ENCODE results near the gene TM9SF1. TPM values are rescaled to one million over a fixed set of nuclear protein-coding genes. Genes with fewer than 3 reads are reported as not detected.

The TM9SF1 gene
- total RNA-seq, 1 donor from 2014 or later = 30.8 TPM

DNA sequence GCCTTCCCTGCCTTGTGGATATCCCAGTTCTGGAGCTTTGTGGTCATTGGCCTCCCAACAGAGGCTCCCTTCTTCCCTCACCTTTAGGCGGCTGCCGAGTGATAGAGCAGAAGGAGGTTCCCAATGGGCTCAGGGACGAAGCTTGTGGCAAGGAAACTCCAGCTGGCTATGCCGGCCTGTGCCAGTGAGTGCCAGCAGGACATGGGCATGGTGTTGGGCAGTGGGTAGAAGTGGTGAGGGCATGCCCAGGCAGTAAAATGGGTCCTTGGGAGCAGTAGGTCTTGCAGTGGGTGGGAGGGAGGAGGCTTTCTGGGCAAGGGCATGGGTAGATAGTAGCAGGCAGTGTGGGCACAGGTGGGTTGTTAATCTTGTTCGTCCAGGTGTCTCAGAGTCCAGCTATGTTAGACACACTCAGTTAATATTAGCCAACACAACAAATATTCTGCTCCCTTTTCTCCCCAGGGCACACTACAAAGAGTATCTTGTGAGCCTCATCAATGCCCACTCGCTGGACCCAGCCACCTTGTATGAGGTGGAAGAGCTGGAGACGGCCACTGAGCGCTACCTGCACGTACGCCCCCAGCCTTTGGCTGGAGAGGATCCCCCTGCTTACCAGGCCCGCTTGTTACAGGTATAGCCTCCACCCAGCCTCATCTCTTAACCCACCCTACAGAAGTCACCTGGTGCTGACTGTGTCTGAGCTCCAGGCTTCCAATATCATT, 35.3 kb downstream of the TM9SF1 start:
- peaks cover 35% of the 10 kb centered on the region for H3K4me1 Mint-ChIP-seq (ENCODE audit: low read depth)
- no peaks in the 10 kb centered on the region for H3K27me3 Mint-ChIP-seq (ENCODE audit: low read depth)
- H3K27ac Mint-ChIP-seq = peak overlapping the region; percentile 97
- no peaks in the 10 kb centered on the region for H3K9me3 Mint-ChIP-seq
- H3K36me3 Mint-ChIP-seq (ENCODE audit: low read depth) = peaks cover 86% of the 10 kb centered on the region
- no peak for DNase-seq (ENCODE audit: low spot score)
- no peak overlapping the region for H3K4me3 Mint-ChIP-seq (ENCODE audit: low read depth)
- intact Hi-C loops (cut with micrococcal nuclease) = loop anchor here (2.0 to 5.0 kb wide), 2 partner anchors 103 to 145 kb away; no protein-coding TSS in a partner anchor

DNA sequence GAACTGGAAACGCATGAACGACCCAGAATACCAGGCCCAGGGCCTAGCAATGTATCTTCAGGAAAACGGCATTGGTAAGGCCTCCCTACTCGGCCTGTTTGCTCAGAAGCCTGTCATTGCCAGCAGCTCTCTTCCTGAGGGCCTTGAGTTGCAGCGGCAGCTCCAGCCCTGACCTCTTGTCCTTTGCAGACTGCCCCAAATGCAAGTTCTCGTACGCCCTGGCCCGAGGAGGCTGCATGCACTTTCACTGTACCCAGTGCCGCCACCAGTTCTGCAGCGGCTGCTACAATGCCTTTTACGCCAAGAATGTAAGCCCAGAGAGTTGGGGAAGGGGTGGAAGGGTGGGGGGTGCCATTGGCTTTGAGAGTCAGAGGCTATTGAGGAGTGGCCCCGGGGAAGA, 37.9 kb downstream of the TM9SF1 start:
- H3K36me3 Mint-ChIP-seq (ENCODE audit: low read depth) = peaks cover 74% of the 10 kb centered on the region
- peaks cover 21% of the 10 kb centered on the region for H3K4me1 Mint-ChIP-seq (ENCODE audit: low read depth)
- intact Hi-C loops (cut with micrococcal nuclease) = no loop called here
- no peaks in the 10 kb centered on the region for H3K27me3 Mint-ChIP-seq (ENCODE audit: low read depth)
- H3K9me3 Mint-ChIP-seq = no peaks in the 10 kb centered on the region
- H3K4me3 Mint-ChIP-seq (ENCODE audit: low read depth) = no peak overlapping the region
- H3K27ac Mint-ChIP-seq = no peak overlapping the region
- no peak for DNase-seq (ENCODE audit: low spot score)

DNA sequence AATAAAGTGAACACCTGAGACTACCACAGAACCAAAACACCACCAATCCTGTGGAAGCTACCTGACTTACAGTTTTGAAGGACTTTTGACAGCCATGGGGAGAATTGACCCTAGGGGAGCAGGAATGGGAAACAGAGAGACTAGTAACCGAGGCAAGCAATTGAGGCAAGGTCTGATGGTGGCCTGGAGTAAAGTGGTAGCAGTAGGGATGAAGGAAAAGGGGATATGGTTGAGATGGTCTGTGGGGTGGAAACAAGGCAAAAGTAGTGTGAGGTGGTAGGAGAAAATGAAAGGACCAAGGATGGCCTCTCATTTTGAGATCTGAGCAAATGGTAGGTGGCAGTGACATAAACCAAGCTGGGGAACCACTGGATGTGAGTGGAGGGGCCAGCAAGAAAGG, 38.4 kb downstream of the TM9SF1 start:
- peaks cover 74% of the 10 kb centered on the region for H3K36me3 Mint-ChIP-seq (ENCODE audit: low read depth)
- no peak for DNase-seq (ENCODE audit: low spot score)
- H3K27me3 Mint-ChIP-seq (ENCODE audit: low read depth) = no peaks in the 10 kb centered on the region
- intact Hi-C loops (cut with micrococcal nuclease) = no loop called here
- no peak overlapping the region for H3K4me3 Mint-ChIP-seq (ENCODE audit: low read depth)
- no peak overlapping the region for H3K27ac Mint-ChIP-seq
- H3K4me1 Mint-ChIP-seq (ENCODE audit: low read depth) = peaks cover 16% of the 10 kb centered on the region
- H3K9me3 Mint-ChIP-seq = no peaks in the 10 kb centered on the region

DNA sequence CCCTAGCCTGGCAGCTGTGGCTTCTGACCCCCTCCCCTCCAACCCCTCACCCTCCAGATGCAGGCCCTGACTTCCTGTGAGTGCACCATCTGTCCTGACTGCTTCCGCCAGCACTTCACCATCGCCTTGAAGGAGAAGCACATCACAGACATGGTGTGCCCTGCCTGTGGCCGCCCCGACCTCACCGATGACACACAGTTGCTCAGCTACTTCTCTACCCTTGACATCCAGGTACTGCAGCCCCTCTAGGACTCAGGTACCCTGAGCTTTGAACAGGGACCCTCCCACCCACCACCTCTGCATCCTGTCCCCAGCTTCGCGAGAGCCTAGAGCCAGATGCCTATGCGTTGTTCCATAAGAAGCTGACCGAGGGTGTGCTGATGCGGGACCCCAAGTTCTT, 40.1 kb downstream of the TM9SF1 start:
- intact Hi-C loops (cut with micrococcal nuclease) = no loop called here
- Mint-ChIP-seq H3K27me3 (ENCODE audit: low read depth) (no peaks in the 10 kb centered on the region), H3K9me3 (no peaks in the 10 kb centered on the region), H3K27ac (no peak overlapping the region), H3K4me1 (ENCODE audit: low read depth) (peaks cover 13% of the 10 kb centered on the region), H3K36me3 (ENCODE audit: low read depth) (peaks cover 76% of the 10 kb centered on the region), H3K4me3 (ENCODE audit: low read depth) (no peak overlapping the region)
- no peak for DNase-seq (ENCODE audit: low spot score)

DNA sequence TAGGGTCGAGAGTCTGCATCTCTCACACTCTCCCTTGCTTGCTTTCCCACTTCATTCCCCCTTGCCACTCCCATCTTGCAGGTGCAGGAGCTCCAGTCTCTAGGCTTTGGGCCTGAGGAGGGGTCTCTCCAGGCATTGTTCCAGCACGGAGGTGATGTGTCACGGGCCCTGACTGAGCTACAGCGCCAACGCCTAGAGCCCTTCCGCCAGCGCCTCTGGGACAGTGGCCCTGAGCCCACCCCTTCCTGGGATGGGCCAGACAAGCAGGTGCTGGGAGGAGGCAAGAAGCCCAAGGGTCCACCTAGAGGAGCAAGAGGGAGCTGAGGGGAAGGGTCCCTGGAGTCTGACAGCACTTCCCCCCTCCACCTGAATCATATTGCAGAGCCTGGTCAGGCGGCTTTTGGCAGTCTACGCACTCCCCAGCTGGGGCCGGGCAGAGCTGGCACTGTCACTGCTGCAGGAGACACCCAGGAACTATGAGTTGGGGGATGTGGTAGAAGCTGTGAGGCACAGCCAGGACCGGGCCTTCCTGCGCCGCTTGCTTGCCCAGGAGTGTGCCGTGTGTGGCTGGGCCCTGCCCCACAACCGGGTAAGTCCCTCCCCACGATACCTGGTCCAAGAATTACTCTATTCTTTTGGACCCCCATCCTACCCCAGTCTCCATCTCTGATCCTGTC, 43.7 kb downstream of the TM9SF1 start:
- DNase-seq (ENCODE audit: low spot score) = no peak
- intact Hi-C loops (cut with micrococcal nuclease) = no loop called here
- H3K9me3 Mint-ChIP-seq = no peaks in the 10 kb centered on the region
- H3K36me3 Mint-ChIP-seq (ENCODE audit: low read depth) = peaks cover 73% of the 10 kb centered on the region
- peaks cover 19% of the 10 kb centered on the region for H3K4me1 Mint-ChIP-seq (ENCODE audit: low read depth)
- H3K4me3 Mint-ChIP-seq (ENCODE audit: low read depth) = no peak overlapping the region
- H3K27ac Mint-ChIP-seq = no peak overlapping the region
- no peaks in the 10 kb centered on the region for H3K27me3 Mint-ChIP-seq (ENCODE audit: low read depth)

DNA sequence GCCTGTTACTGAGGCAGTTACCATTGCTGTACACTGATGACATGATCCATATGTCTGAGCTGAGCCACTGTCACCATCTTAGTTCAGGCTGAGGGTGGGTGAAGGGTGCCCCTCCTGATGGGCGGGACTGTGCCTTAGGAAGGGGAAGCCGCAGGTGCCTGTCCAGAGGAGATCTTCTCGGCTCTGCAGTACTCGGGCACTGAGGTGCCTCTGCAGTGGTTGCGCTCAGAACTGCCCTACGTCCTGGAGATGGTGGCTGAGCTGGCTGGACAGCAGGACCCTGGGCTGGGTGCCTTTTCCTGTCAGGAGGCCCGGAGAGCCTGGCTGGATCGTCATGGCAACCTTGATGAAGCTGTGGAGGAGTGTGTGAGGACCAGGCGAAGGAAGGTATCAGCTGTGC, 44.2 kb downstream of the TM9SF1 start:
- H3K9me3 Mint-ChIP-seq = no peaks in the 10 kb centered on the region
- no peak overlapping the region for H3K4me3 Mint-ChIP-seq (ENCODE audit: low read depth)
- no peaks in the 10 kb centered on the region for H3K27me3 Mint-ChIP-seq (ENCODE audit: low read depth)
- peaks cover 73% of the 10 kb centered on the region for H3K36me3 Mint-ChIP-seq (ENCODE audit: low read depth)
- H3K4me1 Mint-ChIP-seq (ENCODE audit: low read depth) = peaks cover 19% of the 10 kb centered on the region
- intact Hi-C loops (cut with micrococcal nuclease) = no loop called here
- no peak overlapping the region for H3K27ac Mint-ChIP-seq
- no peak for DNase-seq (ENCODE audit: low spot score)

DNA sequence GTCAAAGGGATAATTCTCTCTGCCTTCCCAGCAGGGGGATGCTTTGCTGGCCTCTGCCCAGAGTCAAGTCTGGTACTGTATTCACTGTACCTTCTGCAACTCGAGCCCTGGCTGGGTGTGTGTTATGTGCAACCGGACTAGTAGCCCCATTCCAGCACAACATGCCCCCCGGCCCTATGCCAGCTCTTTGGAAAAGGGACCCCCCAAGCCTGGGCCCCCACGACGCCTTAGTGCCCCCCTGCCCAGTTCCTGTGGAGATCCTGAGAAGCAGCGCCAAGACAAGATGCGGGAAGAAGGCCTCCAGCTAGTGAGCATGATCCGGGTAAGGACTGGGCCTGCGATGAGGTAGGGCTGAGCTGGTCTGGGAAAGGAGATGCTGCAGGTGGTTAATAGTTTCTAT, 44.7 kb downstream of the TM9SF1 start:
- Mint-ChIP-seq H3K4me1 (ENCODE audit: low read depth) (peaks cover 20% of the 10 kb centered on the region), H3K9me3 (no peaks in the 10 kb centered on the region), H3K27me3 (ENCODE audit: low read depth) (no peaks in the 10 kb centered on the region), H3K27ac (peak overlapping the region; percentile 28), H3K4me3 (ENCODE audit: low read depth) (peak overlapping the region; percentile 33), H3K36me3 (ENCODE audit: low read depth) (peaks cover 73% of the 10 kb centered on the region)
- intact Hi-C loops (cut with micrococcal nuclease) = no loop called here
- no peak for DNase-seq (ENCODE audit: low spot score)

DNA sequence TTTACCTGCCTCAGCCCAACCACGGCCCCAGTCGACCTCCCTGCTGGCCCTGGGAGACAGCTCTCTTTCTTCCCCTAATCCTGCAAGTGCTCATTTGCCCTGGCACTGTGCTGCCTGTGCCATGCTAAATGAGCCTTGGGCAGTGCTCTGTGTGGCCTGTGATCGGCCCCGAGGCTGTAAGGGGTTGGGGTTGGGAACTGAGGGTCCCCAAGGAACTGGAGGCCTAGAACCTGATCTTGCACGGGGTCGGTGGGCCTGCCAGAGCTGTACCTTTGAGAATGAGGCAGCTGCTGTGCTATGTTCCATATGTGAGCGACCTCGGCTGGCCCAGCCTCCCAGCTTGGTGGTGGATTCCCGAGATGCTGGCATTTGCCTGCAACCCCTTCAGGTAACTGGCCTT, 45.2 kb downstream of the TM9SF1 start:
- no peak overlapping the region for H3K27ac Mint-ChIP-seq
- H3K4me3 Mint-ChIP-seq (ENCODE audit: low read depth) = no peak overlapping the region
- no peaks in the 10 kb centered on the region for H3K27me3 Mint-ChIP-seq (ENCODE audit: low read depth)
- peaks cover 24% of the 10 kb centered on the region for H3K4me1 Mint-ChIP-seq (ENCODE audit: low read depth)
- no peaks in the 10 kb centered on the region for H3K9me3 Mint-ChIP-seq
- DNase-seq (ENCODE audit: low spot score) = no peak
- peaks cover 73% of the 10 kb centered on the region for H3K36me3 Mint-ChIP-seq (ENCODE audit: low read depth)
- intact Hi-C loops (cut with micrococcal nuclease) = no loop called here

DNA sequence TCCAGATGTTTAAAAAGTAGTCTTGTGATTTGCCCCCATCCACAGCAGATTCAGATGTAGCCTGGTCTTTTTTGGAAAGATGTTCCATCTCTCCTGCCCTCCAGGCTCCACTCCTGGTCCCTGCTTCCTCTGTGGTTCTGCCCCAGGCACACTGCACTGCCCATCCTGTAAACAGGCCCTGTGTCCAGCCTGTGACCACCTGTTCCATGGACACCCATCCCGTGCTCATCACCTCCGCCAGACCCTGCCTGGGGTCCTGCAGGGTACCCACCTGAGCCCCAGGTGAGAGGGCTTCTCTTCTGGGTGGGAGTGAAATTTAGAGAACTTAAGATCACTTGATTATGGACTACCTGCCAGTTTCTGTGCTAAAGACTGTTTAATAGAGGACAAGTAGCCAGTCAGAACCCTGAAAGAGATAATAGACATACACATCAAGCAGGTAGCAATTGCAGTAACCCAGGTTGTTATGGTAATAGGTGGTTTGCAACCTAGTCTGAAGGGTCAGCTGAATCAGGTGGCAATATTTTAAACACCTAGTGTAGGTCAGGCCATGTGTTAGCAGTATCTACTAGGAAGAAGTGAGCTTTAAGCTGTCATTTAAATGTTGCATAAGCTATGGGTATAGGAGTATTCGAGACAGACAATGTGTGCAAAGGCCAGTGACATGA, 45.8 kb downstream of the TM9SF1 start:
- H3K27ac Mint-ChIP-seq = no peak overlapping the region
- H3K4me1 Mint-ChIP-seq (ENCODE audit: low read depth) = peaks cover 30% of the 10 kb centered on the region
- H3K27me3 Mint-ChIP-seq (ENCODE audit: low read depth) = no peaks in the 10 kb centered on the region
- H3K4me3 Mint-ChIP-seq (ENCODE audit: low read depth) = peak overlapping the region; percentile 100
- intact Hi-C loops (cut with micrococcal nuclease) = no loop called here
- no peak for DNase-seq (ENCODE audit: low spot score)
- H3K36me3 Mint-ChIP-seq (ENCODE audit: low read depth) = peaks cover 73% of the 10 kb centered on the region
- H3K9me3 Mint-ChIP-seq = no peaks in the 10 kb centered on the region

DNA sequence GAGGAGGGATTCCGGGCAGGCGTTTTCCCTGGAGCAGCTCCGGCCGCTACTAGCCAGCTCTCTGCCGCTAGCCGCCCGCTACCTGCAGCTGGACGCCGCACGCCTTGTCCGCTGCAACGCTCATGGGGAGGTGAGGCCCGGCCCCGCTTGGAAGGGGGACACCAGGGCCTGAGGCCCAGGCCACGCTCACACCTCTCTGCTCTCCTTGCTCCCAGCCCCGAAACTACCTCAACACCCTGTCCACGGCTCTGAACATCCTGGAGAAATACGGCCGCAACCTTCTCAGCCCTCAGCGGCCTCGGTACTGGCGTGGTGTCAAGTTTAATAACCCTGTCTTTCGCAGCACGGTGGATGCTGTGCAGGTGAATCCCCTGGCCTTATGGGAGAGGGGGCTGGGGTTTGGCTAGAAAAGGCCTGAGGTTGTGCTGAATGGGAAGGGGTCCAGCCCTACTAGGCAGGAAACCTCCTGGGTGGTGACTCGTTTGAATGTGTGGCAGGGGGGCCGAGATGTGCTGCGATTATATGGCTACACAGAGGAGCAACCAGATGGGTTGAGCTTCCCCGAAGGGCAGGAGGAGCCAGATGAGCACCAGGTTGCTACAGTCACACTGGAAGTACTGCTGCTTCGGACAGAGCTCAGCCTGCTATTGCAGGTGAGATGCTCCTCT, 47.3 kb downstream of the TM9SF1 start:
- Mint-ChIP-seq H3K27me3 (ENCODE audit: low read depth) (no peaks in the 10 kb centered on the region), H3K4me1 (ENCODE audit: low read depth) (peaks cover 40% of the 10 kb centered on the region), H3K4me3 (ENCODE audit: low read depth) (peak overlapping the region; percentile 100), H3K36me3 (ENCODE audit: low read depth) (peaks cover 82% of the 10 kb centered on the region), H3K9me3 (no peaks in the 10 kb centered on the region), H3K27ac (peak overlapping the region; percentile 69)
- no peak for DNase-seq (ENCODE audit: low spot score)
- intact Hi-C loops (cut with micrococcal nuclease) = loop anchor here (1.0 to 2.0 kb wide), 4 partner anchors 12 to 41 kb away; partner anchors contain the start of genes DCAF11, IPO4, IRF9 and NRL

DNA sequence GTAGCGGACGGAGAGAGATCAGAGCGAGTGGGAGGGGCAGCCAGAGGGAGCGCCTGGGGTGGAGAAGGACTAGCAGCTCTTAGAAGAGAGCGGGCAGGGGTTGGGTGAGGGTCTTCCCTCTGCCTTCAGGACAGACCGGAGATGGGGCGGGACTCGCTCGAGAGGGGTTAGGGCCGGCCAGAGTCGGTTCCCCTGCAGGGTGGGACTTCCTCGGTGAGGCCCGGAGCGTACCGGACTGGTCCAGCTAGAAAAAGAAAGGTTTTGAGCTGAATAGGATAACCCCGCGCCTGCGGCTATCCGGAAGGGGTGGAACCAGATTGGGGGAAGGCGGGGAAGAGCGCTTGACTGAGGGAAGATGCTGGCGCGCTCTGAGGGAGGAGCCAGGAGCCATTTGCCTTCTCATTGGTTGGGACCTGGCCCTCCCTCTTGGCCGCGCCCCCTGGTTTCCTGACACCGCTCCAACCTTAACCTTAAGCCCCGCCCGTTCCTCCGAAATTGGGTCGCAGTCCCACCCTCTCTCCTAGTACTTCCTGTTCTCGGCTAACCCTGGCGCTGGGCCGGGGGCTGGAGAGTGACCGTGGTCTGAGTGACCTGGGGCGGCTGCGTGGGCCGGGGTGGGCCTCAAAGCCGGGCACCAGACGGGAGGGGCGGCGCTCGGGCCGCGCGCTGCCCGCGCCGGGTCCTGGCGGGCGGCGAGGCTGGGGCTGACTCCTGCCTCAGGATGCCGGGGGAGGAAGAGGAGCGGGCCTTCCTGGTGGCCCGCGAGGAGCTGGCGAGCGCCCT, 48.1 kb downstream of the TM9SF1 start, which contains the start of gene RNF31:
TSS of gene RNF31 (plus strand) at position 521 of the 783 bp plus-strand sequence. CDS start at position 722, 201 bp downstream.
- intact Hi-C loops (cut with micrococcal nuclease) = loop anchor here (1.0 to 2.0 kb wide), 5 partner anchors 11 to 85 kb away; partner anchors contain the start of genes DCAF11, GMPR2, IPO4 and IRF9
- DNase-seq (ENCODE audit: low spot score) = peak; percentile 97
- Mint-ChIP-seq H3K9me3 (no peaks in the 10 kb centered on the region), H3K36me3 (ENCODE audit: low read depth) (peaks cover 81% of the 10 kb centered on the region), H3K4me3 (ENCODE audit: low read depth) (peak within 1 kb of the TSS; percentile 100), H3K27me3 (ENCODE audit: low read depth) (no peaks in the 10 kb centered on the region), H3K4me1 (ENCODE audit: low read depth) (peaks cover 43% of the 10 kb centered on the region), H3K27ac (peak within 1 kb of the TSS; percentile 100)

Measured in activated T-helper 2 cell treated with anti-CD3 and anti-CD28 coated beads, Interferon-gamma antibody, Interleukin-2, Interleukin-4, amounts not matched to agents 10 μg/mL and 5 μg/mL and 100 μg/mL, durations not matched to agents 14 hours and 24 hours and 36 hours (primary cell).